Medulla oblongata (tissue), 1 donor: ENCODE results near the gene TRIM62.

ENCODE experiments used
- DNase-seq: peaks from one replicate; pipeline ENCODE4 v3.0.0-alpha.2; 2015; ENCODE audit errors: extremely low spot score

The TRIM62 gene

DNA sequence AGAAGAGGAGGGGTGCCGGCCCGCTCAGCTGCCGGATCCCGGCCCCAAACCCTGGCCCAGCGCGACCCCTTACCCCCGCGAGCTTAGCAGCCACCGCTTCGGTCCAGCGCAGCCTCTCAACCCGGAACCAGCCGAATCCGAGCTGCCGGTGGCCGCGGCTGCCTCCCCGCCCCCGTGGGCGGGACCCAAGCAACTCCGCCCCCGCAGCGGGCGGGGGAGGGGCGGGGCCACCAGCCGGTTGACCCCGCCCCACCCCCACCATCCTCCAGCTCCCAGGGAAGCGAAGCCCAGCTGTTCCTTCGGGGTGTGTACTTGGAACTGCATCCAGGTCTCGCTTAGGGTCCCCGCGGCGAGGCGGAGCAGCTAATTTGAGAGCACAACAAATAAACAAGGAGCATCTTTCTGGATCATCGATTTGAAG is at the start of gene TRIM62:
Gene TRIM62, minus strand, starts transcription at position 123 of the 421 bp plus-strand sequence. CDS start 611 bp downstream, outside the sequence.
- DNase-seq: peak; percentile 96

DNA sequence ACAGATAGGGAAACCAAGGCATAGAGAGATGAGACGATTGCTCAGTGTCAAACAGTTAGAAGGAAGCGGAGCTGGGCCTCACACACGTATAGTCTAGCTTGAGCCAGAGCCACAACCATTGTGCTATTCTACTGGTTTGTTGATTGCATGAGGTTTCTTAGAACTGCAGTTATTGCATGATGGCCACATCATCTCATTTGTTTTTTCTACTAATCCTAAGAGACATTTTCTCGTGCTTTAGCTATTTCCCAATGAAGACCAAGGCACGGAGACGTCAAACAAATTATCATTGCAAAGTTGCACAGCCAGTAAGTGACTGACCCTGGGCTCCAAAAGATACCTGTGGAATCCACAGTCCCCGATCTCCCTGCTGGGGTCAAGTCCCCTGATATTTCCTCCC is 49.3 kb upstream of the TRIM62 start:
- no peak for DNase-seq

DNA sequence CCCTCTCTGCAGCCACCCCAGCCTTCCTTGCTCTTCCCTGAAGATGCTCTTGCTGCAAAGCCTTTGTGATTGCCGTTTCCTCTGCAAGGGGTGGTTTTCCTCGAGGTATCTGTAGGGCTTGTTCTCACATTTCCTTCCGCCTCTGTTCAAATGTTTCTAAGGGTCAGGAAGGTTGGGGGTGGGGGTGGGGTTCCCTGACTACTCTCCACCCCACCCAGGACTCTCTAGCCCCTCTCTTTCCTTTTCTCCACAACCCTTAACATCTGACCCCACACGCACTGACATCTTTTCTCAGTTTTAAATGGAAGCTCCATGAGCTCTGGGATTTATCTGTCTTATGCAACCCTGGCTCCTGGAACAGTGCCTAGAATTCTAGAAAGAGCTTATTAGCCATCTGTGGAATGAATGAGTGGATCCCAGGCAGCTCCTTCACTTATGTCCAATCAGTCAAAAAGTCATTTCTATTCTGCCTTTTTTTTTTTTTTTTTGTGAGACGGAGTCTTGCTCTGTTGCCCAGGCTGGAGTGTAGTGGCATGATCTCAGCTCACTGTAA is 47.2 kb upstream of the TRIM62 start:
- peak; percentile 27 for DNase-seq

GRCh38 chr1:33225586-33225985 is 43.7 kb upstream of the TRIM62 start:
- no peak for DNase-seq

DNA sequence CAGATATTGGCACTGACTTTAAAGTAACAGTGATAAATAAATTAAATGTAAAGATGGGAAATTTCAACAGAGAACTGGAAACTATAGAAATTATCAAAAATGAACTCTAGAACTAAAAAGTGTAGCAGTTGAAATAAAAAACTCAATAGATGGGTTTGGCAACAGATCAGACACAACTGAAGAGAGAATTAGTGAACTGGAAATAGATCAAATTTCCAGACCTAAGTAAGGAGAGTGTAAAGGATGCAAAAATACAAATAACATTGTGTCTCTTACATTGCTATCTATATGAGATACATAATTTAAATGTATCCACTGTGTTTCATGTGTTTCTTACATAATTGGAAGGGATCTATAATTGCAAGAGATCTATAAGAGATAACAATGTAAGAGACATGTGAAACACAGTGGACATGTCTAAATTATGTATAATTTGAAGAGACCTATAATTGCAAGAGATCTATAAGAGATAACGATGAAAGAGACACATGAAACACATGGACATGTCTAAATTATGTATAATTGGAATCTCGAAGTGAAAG is 42.4 kb upstream of the TRIM62 start:
- no peak for DNase-seq

DNA sequence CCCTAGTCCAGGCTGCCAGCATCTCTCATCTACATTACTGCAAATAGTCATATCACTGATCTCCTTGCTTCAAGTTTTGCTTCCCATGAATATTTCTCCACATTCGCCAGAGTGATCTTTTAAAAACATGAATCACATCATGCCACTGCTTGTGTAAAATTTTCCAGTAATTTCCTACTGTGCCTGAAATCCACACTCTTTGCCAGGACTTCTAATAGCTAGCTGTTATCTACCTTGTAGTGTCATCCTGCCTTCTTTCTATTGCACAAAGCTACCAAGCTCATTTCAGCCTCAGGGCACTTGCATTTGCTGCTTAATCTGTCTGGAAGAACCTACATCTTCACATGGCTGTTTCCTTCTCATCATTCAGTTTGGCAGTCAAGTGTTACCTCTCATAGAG is 40.5 kb upstream of the TRIM62 start:
- DNase-seq: no peak

- DNase-seq: no peak
Observed at GRCh38 chr1:33221385-33221758, 39.5 kb upstream of the TRIM62 start.

GRCh38 chr1:33220676-33221384 is 39.0 kb upstream of the TRIM62 start:
- DNase-seq: no peak

GRCh38 chr1:33219886-33220661 is 38.2 kb upstream of the TRIM62 start:
- no peak for DNase-seq

- no peak for DNase-seq
Observed at GRCh38 chr1:33211972-33212371, 30.1 kb upstream of the TRIM62 start.

- no peak for DNase-seq
Observed at GRCh38 chr1:33206340-33206739, 24.5 kb upstream of the TRIM62 start.

DNA sequence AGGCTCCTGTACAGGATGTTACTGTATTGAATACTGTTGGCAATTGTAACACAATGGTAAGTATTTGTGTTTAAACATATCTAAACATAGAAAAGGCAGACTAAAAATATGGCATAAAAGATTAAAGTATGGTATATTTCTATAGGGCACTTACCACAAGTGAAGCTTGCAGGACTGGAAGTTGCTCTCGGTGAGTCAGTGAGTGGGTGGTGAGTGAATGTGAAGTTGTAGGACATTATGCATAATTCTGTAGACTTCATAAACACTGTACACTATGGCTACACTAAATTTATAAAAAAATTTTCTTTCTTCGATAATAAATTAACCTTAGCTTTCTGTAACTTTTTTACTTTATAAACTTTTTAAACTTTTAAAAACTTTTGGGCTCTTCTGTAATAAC is 13.7 kb upstream of the TRIM62 start:
- no peak for DNase-seq

DNA sequence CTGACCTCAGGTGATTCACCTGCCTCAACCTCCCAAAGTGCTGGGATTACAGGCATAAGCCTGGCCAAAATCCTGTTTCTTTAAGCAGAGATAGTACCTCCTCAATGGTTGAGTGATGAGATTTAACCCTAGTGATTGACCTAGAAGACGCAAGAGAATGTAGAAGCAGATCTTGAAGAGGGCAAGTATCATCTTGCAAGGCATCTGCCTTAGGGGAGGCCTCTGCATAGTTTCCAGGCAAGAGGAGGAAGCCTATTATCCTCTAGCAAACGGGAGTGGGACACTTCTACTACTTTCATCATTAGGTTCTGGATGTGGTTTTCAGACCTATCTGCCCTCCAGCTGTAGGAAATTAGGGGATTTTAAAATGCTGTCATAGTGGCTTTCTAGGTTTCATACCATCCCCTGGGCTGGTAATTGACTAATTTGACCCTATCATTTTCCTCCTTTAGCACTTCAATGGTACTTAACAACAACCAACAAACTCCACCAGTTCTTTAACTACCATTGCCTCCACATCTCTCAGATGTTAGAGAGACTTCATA is 10.0 kb upstream of the TRIM62 start:
- DNase-seq: no peak

GRCh38 chr1:33190701-33191100 is 8.9 kb upstream of the TRIM62 start:
- DNase-seq: no peak

- no peak for DNase-seq
Observed at GRCh38 chr1:33188572-33189275, 6.9 kb upstream of the TRIM62 start.

GRCh38 chr1:33186936-33187335 is 5.1 kb upstream of the TRIM62 start:
- DNase-seq: no peak

GRCh38 chr1:33185541-33185940 is 3.7 kb upstream of the TRIM62 start:
- DNase-seq: no peak

DNA sequence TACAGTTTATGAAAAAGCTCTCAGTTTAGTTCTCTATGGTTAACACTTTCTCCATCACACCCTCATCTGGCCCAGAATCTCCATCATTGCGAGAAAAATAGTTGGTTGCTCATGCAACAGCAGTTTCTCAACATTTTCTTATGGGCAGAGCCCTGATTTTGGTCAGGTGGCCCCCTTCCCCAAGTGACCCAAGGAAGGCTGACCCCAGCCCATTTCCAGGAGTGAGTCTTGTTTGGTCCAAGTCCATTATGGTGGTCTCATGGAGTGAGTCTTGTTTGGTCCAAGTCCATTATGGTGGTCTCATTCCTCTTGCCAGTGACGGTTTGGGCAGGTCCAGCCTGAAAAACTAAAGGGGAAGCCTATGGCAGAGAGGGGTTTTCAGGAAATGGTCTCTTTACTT is 1.5 kb upstream of the TRIM62 start:
- DNase-seq: no peak

DNA sequence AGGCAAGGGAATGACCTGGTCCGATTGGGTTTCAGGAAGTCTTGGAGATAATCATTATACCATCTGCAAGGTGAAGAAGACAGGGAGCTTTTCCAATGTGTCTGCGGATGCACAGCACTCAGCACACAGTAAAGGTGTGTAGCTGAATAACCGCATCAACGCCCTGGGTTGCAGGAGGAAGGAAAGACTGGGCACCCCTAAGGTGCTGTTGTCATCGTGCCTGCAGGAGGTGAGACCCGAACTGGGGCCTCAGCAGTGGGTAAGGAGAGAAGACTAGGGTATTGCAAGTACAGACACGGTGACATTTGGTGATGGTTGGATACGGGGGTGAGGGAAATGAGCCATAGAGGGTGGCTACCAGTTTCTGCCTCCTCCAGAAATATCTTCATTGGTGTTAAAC is 1.1 kb upstream of the TRIM62 start:
- no peak for DNase-seq

GRCh38 chr1:33182401-33182841 is 578 bp upstream of the TRIM62 start:
- no peak for DNase-seq
